NCI-H1417 treated with DMSO at 0.1 percent for 48 hours (cell line): ENCODE data around the gene SCN2B.

Source experiments
- DNase-seq: peaks from one replicate; lab custom pipeline; 2025; lab: John Stamatoyannopoulos, UW

The SCN2B gene

GRCh38 chr11:118152552-118153471 lies 23.6 kb downstream of the SCN2B start, which contains the start of gene SCN4B:
Gene SCN4B, minus strand, starts transcription at chr11:118152823. Its CDS starts 150 bp downstream, at chr11:118152673.
- peak; percentile 39 for DNase-seq

DNA sequence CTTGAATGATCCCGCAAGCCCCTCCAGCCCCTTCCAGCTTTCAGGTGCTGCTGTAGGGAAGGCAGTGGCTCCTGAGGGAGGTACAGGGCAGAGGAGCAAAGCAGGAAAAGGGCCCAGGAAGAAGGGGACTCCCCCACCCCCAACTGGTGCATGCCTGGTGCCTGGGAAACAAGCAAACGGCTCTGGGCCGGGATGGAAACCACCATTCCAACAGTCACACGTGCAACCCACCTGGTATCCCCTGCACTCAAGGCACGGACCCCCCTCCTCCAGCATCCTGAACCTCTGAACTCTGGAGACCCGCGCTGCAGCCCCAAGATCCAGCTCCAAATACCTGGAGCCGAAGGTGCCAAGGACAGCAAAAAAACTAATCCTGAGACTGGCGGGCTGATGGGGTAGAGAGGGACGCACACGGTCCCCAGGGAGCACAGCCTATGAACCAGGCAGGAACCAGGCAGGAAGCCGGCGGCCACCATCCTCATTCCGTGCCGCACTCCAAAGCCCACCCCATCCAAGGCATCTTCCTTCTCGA lies 24.4 kb downstream of the SCN2B start:
- no peak for DNase-seq

- DNase-seq, result no peak
These were observed 25.0 kb downstream of the SCN2B start for GRCh38 chr11:118151431-118151830.

GRCh38 chr11:118149493-118149892 lies 26.9 kb downstream of the SCN2B start:
- no peak for DNase-seq

GRCh38 chr11:118148856-118149255 lies 27.6 kb downstream of the SCN2B start:
- DNase-seq, result no peak

DNA sequence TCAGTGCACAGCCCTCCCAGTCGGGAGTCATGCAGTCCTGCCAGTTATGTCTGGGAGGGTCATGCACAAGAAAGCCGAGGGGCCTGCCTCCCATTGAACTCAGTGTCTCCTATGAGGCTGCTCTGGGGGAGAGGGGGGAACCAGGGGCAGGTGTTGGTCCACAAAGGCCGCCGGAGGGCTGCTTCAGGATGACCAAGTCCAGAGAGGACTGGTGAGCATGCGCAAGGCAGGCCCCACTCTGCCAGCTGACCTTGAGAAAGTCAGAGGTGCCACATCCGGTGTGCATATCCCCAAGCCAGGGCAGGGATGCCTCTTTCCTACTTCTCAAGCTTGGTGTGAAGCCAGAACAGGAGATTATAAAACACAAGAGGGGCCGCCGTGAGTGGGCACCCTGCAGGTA lies 28.2 kb downstream of the SCN2B start:
- no peak for DNase-seq

DNA sequence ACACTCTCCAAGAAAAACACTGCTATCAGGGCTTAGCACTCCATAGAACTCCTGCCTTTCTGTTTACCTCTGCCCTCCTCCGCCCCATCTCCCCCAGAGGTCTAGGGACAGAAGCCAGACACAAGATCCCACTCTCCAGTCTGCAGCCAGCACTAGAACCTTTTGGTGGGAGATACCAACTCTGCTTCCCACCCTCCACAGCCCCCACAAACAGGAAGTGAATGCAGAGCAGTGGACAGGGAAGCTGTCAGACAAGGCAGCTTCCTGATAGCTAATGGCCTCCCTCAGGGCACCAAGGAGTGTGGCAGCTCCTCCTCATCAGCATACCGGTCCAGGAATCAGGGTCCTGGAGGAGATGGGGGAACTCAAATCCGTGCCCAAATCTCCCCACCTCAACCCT lies 28.9 kb downstream of the SCN2B start:
- DNase-seq, result no peak

DNA sequence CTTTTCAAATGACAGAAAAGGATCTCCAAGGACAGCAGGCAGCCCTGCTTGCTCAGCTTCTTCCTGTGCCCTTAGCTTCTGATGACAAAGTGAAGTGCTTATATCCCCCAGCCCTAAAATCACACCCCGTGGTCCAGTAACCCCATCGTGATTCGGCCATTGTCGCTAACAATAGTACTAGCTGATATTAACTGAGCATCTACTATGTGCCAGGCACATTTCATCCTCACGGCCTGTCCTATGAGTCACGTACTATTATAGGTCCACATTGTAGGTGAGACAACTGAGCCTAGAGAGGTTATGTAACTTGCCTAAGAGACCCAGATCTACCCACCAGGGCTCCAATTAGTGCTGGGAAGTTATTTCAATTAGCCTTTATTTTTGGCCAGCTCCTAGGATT lies 29.9 kb downstream of the SCN2B start:
- DNase-seq, result no peak

GRCh38 chr11:118145285-118146227 lies 30.9 kb downstream of the SCN2B start:
- peak; percentile 79 for DNase-seq

- DNase-seq, result no peak
These were observed 31.9 kb downstream of the SCN2B start for GRCh38 chr11:118144301-118145268.

GRCh38 chr11:118143661-118144185 lies 32.7 kb downstream of the SCN2B start:
- no peak for DNase-seq

- no peak for DNase-seq
These were observed 33.6 kb downstream of the SCN2B start for GRCh38 chr11:118142809-118143208.

- DNase-seq, result no peak
These were observed 34.4 kb downstream of the SCN2B start for GRCh38 chr11:118142081-118142480.

- no peak for DNase-seq
These were observed 36.9 kb downstream of the SCN2B start for GRCh38 chr11:118139578-118139977.

- no peak for DNase-seq
These were observed 37.5 kb downstream of the SCN2B start for GRCh38 chr11:118138839-118139420.

- DNase-seq, result no peak
These were observed 39.6 kb downstream of the SCN2B start for GRCh38 chr11:118136801-118137200.

GRCh38 chr11:118136341-118136740 lies 40.1 kb downstream of the SCN2B start:
- DNase-seq, result no peak

GRCh38 chr11:118135796-118136165 lies 40.7 kb downstream of the SCN2B start:
- no peak for DNase-seq

- no peak for DNase-seq
These were observed 41.2 kb downstream of the SCN2B start for GRCh38 chr11:118135051-118135795.

GRCh38 chr11:118133816-118134215 lies 42.6 kb downstream of the SCN2B start:
- no peak for DNase-seq
